K562 (cell line): ENCODE measurements around the gene MYO10.

Source experiments
- EP300 ChIP-seq: IDR thresholded peaks from 2 replicates; pipeline ENCODE4 v1.6.1; 2012; ENCODE audit warnings: low read length, improper control_type of control experiment
- FOXA1 ChIP-seq: fragments of 450-650 bp; IDR thresholded peaks from 2 replicates; pipeline ENCODE4 v1.6.1; 2016; ENCODE audit warnings: mild to moderate bottlenecking, borderline replicate concordance
- GTF2F1 ChIP-seq: IDR thresholded peaks from 2 replicates; pipeline ENCODE4 v1.6.1; 2011; ENCODE audit warnings: low read depth, low read length, improper control_type of control experiment
- JUNB ChIP-seq: fragments of 450-650 bp; formaldehyde crosslinking; conservative IDR thresholded peaks from 2 replicates; pipeline ENCODE4 v1.4.0; 2020; ENCODE audit warnings: mild to moderate bottlenecking
- POLR2A ChIP-seq: fragments of 450-650 bp; conservative IDR thresholded peaks from 2 replicates; pipeline ENCODE4 v1.6.1; 2016
- POLR2AphosphoS2 ChIP-seq: IDR thresholded peaks from 2 replicates; pipeline ENCODE4 v1.6.1; 2012; ENCODE audit warnings: low read length, improper control_type of control experiment
- RFX1 ChIP-seq: fragments of 450-650 bp; IDR thresholded peaks from 2 replicates; pipeline ENCODE4 v1.6.1; 2016; ENCODE audit warnings: mild to moderate bottlenecking, moderate library complexity
- SMC3 ChIP-seq: conservative IDR thresholded peaks from 2 replicates; pipeline ENCODE4 v1.6.1; 2011; ENCODE audit warnings: low read depth, low read length, improper control_type of control experiment; ENCODE audit not compliant: insufficient read depth
- ZNF75A ChIP-seq: fragments of 450-650 bp; formaldehyde crosslinking; IDR thresholded peaks from 2 replicates; pipeline ENCODE4 v1.4.0; 2020; ENCODE audit warnings: mild to moderate bottlenecking

- TF ChIP-seq RFX1 = no peak
- TF ChIP-seq SMC3 = no peak
- TF ChIP-seq JUNB (CRISPR knock-in tag) = no peak
- no peak for TF ChIP-seq POLR2AphosphoS2
- TF ChIP-seq ZNF75A (CRISPR knock-in tag) = no peak
- no peak for TF ChIP-seq GTF2F1
- TF ChIP-seq FOXA1 = no peak
- no peak for TF ChIP-seq EP300
- TF ChIP-seq POLR2A = no peak
Observed at GRCh38 chr5:16857635-16858034, 78.5 kb downstream of the MYO10 start.
